Endothelial cell of umbilical vein (primary cell): ENCODE results near the gene BBLN. TPM values are rescaled to one million over a fixed set of nuclear protein-coding genes. Genes with fewer than 3 reads are reported as not detected.

Experiments used
- BruUV-seq: library from RNA; stranded (reverse); fragments of 400-500 nt; replicated peaks from 2 replicates; lab custom pipeline; 2021; lab: Mats Ljungman, UMichigan
- CTCF ChIA-PET: fragments of 300-600, 350-600 bp; sonication (Branson Sonifier 250); formaldehyde crosslinking; loops from one replicate; lab custom pipeline; 2021; ENCODE audit warnings: antibody characterized with exemption, inconsistent platforms; lab: Charles Lee
- POLR2A ChIA-PET: fragments of 300-600, 350-600 bp; sonication (Branson Sonifier 250); formaldehyde crosslinking; loops from one replicate; lab custom pipeline; 2021; ENCODE audit warnings: antibody characterized with exemption, inconsistent platforms; lab: Charles Lee
- DNase-seq: peaks from one replicate; pipeline ENCODE4 v3.0.0-alpha.2; 2011; ENCODE audit warnings: low read depth, low spot score
- FAIRE-seq: peaks from 2 replicates; lab custom pipeline; 2011; peaks lifted over from hg19 to GRCh38; lab: Jason Lieb, UNC
- H2AFZ ChIP-seq: 2 replicates; pipeline ENCODE4 v1.6.0; 2012; ENCODE audit warnings: low read depth, low read length, control low read depth, inconsistent platforms
- H3K27ac ChIP-seq: 2 replicates; pipeline ENCODE4 v1.5.1; 2011; ENCODE audit warnings: low read depth, mild to moderate bottlenecking, control low read depth, low read length, moderate library complexity; ENCODE audit not compliant: insufficient read depth
- H3K27me3 ChIP-seq, 2 experiments: 2 replicates each; pipeline versions ENCODE4 v1.6.0 to v1.6.1; 2011; ENCODE audit warnings: low read length in 2 of 2, mixed read lengths in 1 of 2; ENCODE audit not compliant: control insufficient read depth in 2 of 2, insufficient read depth in 2 of 2
- H3K36me3 ChIP-seq, 2 experiments: 2 replicates in 1 of 2; 3 replicates in 1 of 2; pipeline ENCODE4 v1.5.1; 2011; ENCODE audit warnings: low read length in 2 of 2, mild to moderate bottlenecking in 1 of 2, moderate library complexity in 1 of 2; ENCODE audit not compliant: control insufficient read depth in 2 of 2, insufficient read depth in 2 of 2; ENCODE audit errors: extremely low read depth in 1 of 2
- H3K4me1 ChIP-seq: 3 replicates; pipeline ENCODE4 v1.5.1; 2011; ENCODE audit warnings: mild to moderate bottlenecking, low read length; ENCODE audit not compliant: control insufficient read depth, insufficient read depth; ENCODE audit errors: extremely low read depth
- H3K4me2 ChIP-seq: 2 replicates; pipeline ENCODE4 v1.6.1; 2011; ENCODE audit warnings: low read length, control low read depth, mixed read lengths; ENCODE audit not compliant: insufficient read depth
- H3K4me3 ChIP-seq, 3 experiments: fragments of 200-600 bp in 1 of 3; sonication (generic), shearing (Covaris generic) in 1 of 3; replicated peaks in 1 of 3; 2 replicates each; pipeline ENCODE4 v1.5.1; 2011 to 2016; ENCODE audit warnings: control low read depth in 3 of 3, low read length in 3 of 3, mild to moderate bottlenecking in 2 of 3, inconsistent platforms in 1 of 3, low read depth in 1 of 3, moderate library complexity in 1 of 3; ENCODE audit not compliant: insufficient read depth in 1 of 3
- H3K79me2 ChIP-seq: 2 replicates; pipeline ENCODE4 v1.6.0; 2012; ENCODE audit warnings: low read length, inconsistent platforms; ENCODE audit not compliant: control insufficient read depth, insufficient read depth
- H3K9ac ChIP-seq: replicated peaks from 2 replicates; pipeline ENCODE3; 2011; ENCODE audit warnings: low read length, control low read depth; ENCODE audit not compliant: insufficient read depth; ENCODE audit errors: extremely low read depth
- H3K9me1 ChIP-seq: replicated peaks from 3 replicates; pipeline ENCODE4 v1.6.0; 2011; ENCODE audit warnings: mild to moderate bottlenecking, low read length; ENCODE audit not compliant: control insufficient read depth, insufficient read depth; ENCODE audit errors: extremely low read depth
- H3K9me3 ChIP-seq: replicated peaks from 2 replicates; pipeline ENCODE4 v1.5.1; 2012; ENCODE audit warnings: low read length, inconsistent platforms; ENCODE audit not compliant: control insufficient read depth, insufficient read depth
- H4K20me1 ChIP-seq: replicated peaks from 2 replicates; pipeline ENCODE3; 2011; ENCODE audit warnings: mild to moderate bottlenecking, low read length; ENCODE audit not compliant: control insufficient read depth, insufficient read depth; ENCODE audit errors: extremely low read depth
- EZH2 ChIP-seq: IDR thresholded peaks from 2 replicates; pipeline ENCODE4 v1.6.1; 2012; ENCODE audit warnings: borderline replicate concordance, low read depth, mild to moderate bottlenecking, moderate library complexity, low read length, inconsistent platforms; ENCODE audit not compliant: severe bottlenecking
- FOS ChIP-seq: IDR thresholded peaks from 2 replicates; pipeline ENCODE4 v1.6.1; 2011; ENCODE audit warnings: mild to moderate bottlenecking, low read length, moderate library complexity, borderline replicate concordance; ENCODE audit not compliant: insufficient read depth
- GATA2 ChIP-seq: IDR thresholded peaks from 2 replicates; pipeline ENCODE4 v1.7.0; 2011; ENCODE audit warnings: low read depth, mild to moderate bottlenecking, moderate library complexity, mixed read lengths, low read length; ENCODE audit not compliant: insufficient read length, insufficient read depth
- JUN ChIP-seq: IDR thresholded peaks from 2 replicates; pipeline ENCODE4 v1.6.1; 2011; ENCODE audit warnings: borderline replicate concordance, low read depth; ENCODE audit not compliant: insufficient read length, insufficient read depth
- MYC ChIP-seq: IDR thresholded peaks from one replicate; pipeline ENCODE4 v1.6.1; 2011; ENCODE audit warnings: mild to moderate bottlenecking, low read depth, low read length
- POLR2A ChIP-seq: IDR thresholded peaks from 2 replicates; pipeline ENCODE4 v1.6.1; 2012; ENCODE audit warnings: low read depth, mild to moderate bottlenecking, control low read depth, low read length
- POLR2AphosphoS5 ChIP-seq: IDR thresholded peaks from 2 replicates; pipeline ENCODE4 v1.6.1; 2012; ENCODE audit warnings: low read depth, mild to moderate bottlenecking, control low read depth, low read length, moderate library complexity; ENCODE audit not compliant: insufficient read depth
- dilution Hi-C: fragments of 300-500 bp; cut with MboI; formaldehyde crosslinking; loops from one replicate; pipeline ENCODE4 v1.15.0; 2019; ENCODE audit warnings: low sequenced_read_pairs; ENCODE audit not compliant: extremely low pct_ligation_motif_present
- intact Hi-C: fragments of 100-400 bp; cut with micrococcal nuclease; formaldehyde crosslinking; loops from one replicate; pipeline ENCODE4 v1.10.0; 2022
- polyA plus RNA-seq, 4 experiments: library from polyadenylated mRNA; depleted of rRNA in 3 of 4; stranded (reverse) in 3 of 4; unstranded in 1 of 4; fragments of >200 nt; gene quantifications; 2 replicates each; pipeline versions ENCODE4 v1.2.1 to v1.2.3, GENCODE V29; 2011 to 2012; ENCODE audit warnings: missing spikeins in 1 of 4
- total RNA-seq: library from RNA; stranded (reverse); gene quantifications from 2 replicates; pipeline ENCODE4 v1.2.3, GENCODE V29; 2021
- TF ChIP-seq, protein P1 (sequence below): IDR thresholded peaks from 2 replicates; pipeline ENCODE4 v1.6.1; 2011; ENCODE audit not compliant: insufficient read depth, insufficient read length

The BBLN gene
- total and polyA plus RNA-seq, 2 donors (not counting 3 experiments of a cell fraction or from before 2014, with no cell fraction given) = 51.0 to 124 TPM

DNA sequence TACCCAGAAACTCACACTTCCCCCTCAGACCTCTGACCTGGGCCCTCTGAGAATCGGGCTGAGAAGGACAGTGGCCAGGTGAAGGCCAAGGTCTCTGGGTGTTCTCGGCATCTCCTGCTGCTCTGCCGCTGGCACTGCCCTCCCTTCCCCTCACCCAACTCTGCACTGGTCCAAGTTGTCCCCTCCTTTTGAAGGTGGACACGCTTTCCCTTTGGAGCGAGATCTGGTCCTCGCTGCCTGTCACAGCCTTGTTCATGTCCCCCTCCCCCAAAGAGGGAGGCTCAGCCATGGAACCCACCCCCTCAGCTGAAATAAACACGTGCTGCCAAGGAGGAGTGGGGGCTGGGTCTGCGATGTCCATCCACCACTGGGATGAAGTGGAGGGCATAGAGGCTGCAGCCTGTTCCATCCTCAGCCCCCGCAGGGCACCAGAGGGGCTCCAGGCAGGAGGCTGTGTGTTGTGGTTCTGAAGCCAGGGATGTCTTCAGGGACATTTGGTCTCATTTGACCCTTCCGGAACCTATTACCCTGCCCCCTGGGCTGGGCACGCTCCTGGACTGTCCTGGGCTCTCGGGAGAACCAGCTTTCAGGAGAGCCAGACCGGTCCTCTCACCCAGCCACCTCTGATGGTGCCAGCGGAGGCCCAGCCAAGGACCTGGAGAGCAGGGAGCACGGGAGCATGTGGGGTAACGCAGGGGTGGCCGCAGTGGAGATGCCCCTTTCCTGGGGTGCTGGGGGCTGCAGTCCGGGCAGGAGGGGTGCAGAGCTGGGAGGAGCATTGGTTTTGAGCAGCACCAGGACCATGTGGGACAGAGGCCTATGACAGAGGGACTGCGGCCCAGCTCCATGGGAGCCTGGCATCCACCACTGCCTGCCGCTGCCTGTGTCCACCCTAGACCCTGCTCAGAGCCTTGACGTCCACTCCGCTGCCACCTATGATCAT is 15.6 kb upstream of the BBLN start:
- dilution Hi-C loops (no loop called here), intact Hi-C loops (no loop called here)
- no peaks in the 10 kb centered on the region for H3K4me1 ChIP-seq
- H3K9ac ChIP-seq = no peak overlapping the region
- FAIRE-seq (no peak), DNase-seq (no peak)
- ChIA-PET CTCF (no interaction called here), POLR2A (no interaction called here)
- H3K79me2 ChIP-seq = no peaks in the 10 kb centered on the region
- no TSS peak for BruUV-seq
- no peak overlapping the region for H2AFZ ChIP-seq
- H3K9me3 ChIP-seq = no peaks in the 10 kb centered on the region
- no peaks in the 10 kb centered on the region for H4K20me1 ChIP-seq
- no peak overlapping the region for H3K27ac ChIP-seq
- H3K36me3 ChIP-seq = no peaks in the 10 kb centered on the region
- no peaks in the 10 kb centered on the region for H3K27me3 ChIP-seq
- H3K4me3 ChIP-seq = no peak overlapping the region
- H3K4me2 ChIP-seq = no peak overlapping the region
- TF ChIP-seq POLR2AphosphoS5 = no peak
- TF ChIP-seq FOS = no peak
- TF ChIP-seq JUN = no peak
- no peak for TF ChIP-seq MYC
- TF ChIP-seq GATA2 = no peak
- TF ChIP-seq, protein P1, sequence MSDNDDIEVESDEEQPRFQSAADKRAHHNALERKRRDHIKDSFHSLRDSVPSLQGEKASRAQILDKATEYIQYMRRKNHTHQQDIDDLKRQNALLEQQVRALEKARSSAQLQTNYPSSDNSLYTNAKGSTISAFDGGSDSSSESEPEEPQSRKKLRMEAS = no peak
- TF ChIP-seq EZH2 = no peak
- no peak for TF ChIP-seq POLR2A
- no peaks in the 10 kb centered on the region for H3K9me1 ChIP-seq
